Activated CD4-positive, alpha-beta memory T cell treated with anti-CD3 and anti-CD28 coated beads for 36 hours (primary cell): Measurements from ENCODE around the gene HINT3. TPM values are rescaled to one million over a fixed set of nuclear protein-coding genes. Genes with fewer than 3 reads are reported as not detected.
"Not testable (repeated sequence)": the region's sequence is repeated elsewhere in the genome, so short reads cannot be mapped to it uniquely, and the experiment has no call there.

ENCODE experiments used
- CTCF ChIA-PET: fragments of 350-600 bp; sonication (Branson Sonifier 250); formaldehyde crosslinking; loops from one replicate; lab custom pipeline; 2021; ENCODE audit warnings: antibody characterized with exemption, inconsistent platforms; lab: Charles Lee
- POLR2A ChIA-PET: fragments of 350-600 bp; sonication (Branson Sonifier 250); formaldehyde crosslinking; loops from one replicate; lab custom pipeline; 2021; ENCODE audit warnings: antibody characterized with exemption; lab: Charles Lee
- DNase-seq: peaks from one replicate; pipeline ENCODE4 v3.0.0-alpha.2; 2020
- H3K27ac Mint-ChIP-seq: one replicate; pipeline ENCODE4 v1.8.0; 2021; ENCODE audit warnings: mixed read lengths
- H3K27me3 Mint-ChIP-seq: one replicate; pipeline ENCODE4 v1.8.0; 2021; ENCODE audit warnings: mixed read lengths
- H3K36me3 Mint-ChIP-seq: one replicate; pipeline ENCODE4 v1.8.0; 2021; ENCODE audit warnings: mixed read lengths
- H3K4me1 Mint-ChIP-seq: one replicate; pipeline ENCODE4 v1.8.0; 2021; ENCODE audit warnings: low read depth, mixed read lengths
- H3K4me3 Mint-ChIP-seq: one replicate; pipeline ENCODE4 v1.8.0; 2021; ENCODE audit warnings: mild to moderate bottlenecking, mixed read lengths
- H3K9me3 Mint-ChIP-seq: one replicate; pipeline ENCODE4 v1.8.0; 2021; ENCODE audit warnings: mixed read lengths
- intact Hi-C: fragments of 100-400 bp; cut with micrococcal nuclease; formaldehyde crosslinking; loops from one replicate; pipeline ENCODE4 v1.15.1; 2023
- total RNA-seq, 2 experiments: library from RNA; stranded (reverse); gene quantifications; one replicate each; pipeline ENCODE4 v1.2.3, GENCODE V29; 2021

The HINT3 gene
- total RNA-seq, 2 experiments from 2014 or later, result 9.6 to 9.8 TPM

- no peak overlapping the region for H3K4me3 Mint-ChIP-seq
- H3K4me1 Mint-ChIP-seq, result peaks cover 38% of the 10 kb centered on the region
- no peaks in the 10 kb centered on the region for H3K27me3 Mint-ChIP-seq
- CTCF ChIA-PET, result interaction anchor here (2.2 to 2.7 kb wide), 2 partner anchors 17 to 33 kb away, joined by 9 to 10 read pairs; partner anchors contain the start of gene HINT3
- peaks cover 48% of the 10 kb centered on the region for H3K36me3 Mint-ChIP-seq
- POLR2A ChIA-PET, result no interaction called here
- no peaks in the 10 kb centered on the region for H3K9me3 Mint-ChIP-seq
- intact Hi-C loops, result no loop called here
- DNase-seq, result no peak
- H3K27ac Mint-ChIP-seq, result peak overlapping the region; percentile 32
Observed at GRCh38 chr6:125923366-125923877, 33.1 kb upstream of the HINT3 start.

GRCh38 chr6:125924169-125924568, 32.4 kb upstream of the HINT3 start:
- Mint-ChIP-seq H3K27me3 (no peaks in the 10 kb centered on the region), H3K9me3 (no peaks in the 10 kb centered on the region), H3K4me1 (peaks cover 30% of the 10 kb centered on the region), H3K27ac (no peak overlapping the region), H3K4me3 (no peak overlapping the region), H3K36me3 (peaks cover 50% of the 10 kb centered on the region)
- CTCF ChIA-PET, result interaction anchor here (2.7 kb wide), 1 partner anchor 18 kb away, joined by 9 read pairs; no protein-coding TSS in a partner anchor
- no peak for DNase-seq
- POLR2A ChIA-PET, result no interaction called here
- intact Hi-C loops, result loop anchor here (1.0 kb wide), 1 partner anchor 8 kb away; no protein-coding TSS in a partner anchor

GRCh38 chr6:125924697-125925358, 31.7 kb upstream of the HINT3 start:
- no peaks in the 10 kb centered on the region for H3K9me3 Mint-ChIP-seq
- no peak for DNase-seq
- H3K27ac Mint-ChIP-seq, result no peak overlapping the region
- POLR2A ChIA-PET, result no interaction called here
- CTCF ChIA-PET, result interaction anchor here (2.7 kb wide), 1 partner anchor 19 kb away, joined by 9 read pairs; no protein-coding TSS in a partner anchor
- intact Hi-C loops, result loop anchor here (1.0 kb wide), 1 partner anchor 7 kb away; no protein-coding TSS in a partner anchor
- H3K4me1 Mint-ChIP-seq, result peaks cover 27% of the 10 kb centered on the region
- peaks cover 46% of the 10 kb centered on the region for H3K36me3 Mint-ChIP-seq
- no peaks in the 10 kb centered on the region for H3K27me3 Mint-ChIP-seq
- no peak overlapping the region for H3K4me3 Mint-ChIP-seq

- CTCF ChIA-PET, result no interaction called here
- peaks cover 26% of the 10 kb centered on the region for H3K4me1 Mint-ChIP-seq
- no peak overlapping the region for H3K4me3 Mint-ChIP-seq
- H3K9me3 Mint-ChIP-seq, result peaks cover 2% of the 10 kb centered on the region
- peaks cover 51% of the 10 kb centered on the region for H3K36me3 Mint-ChIP-seq
- no peaks in the 10 kb centered on the region for H3K27me3 Mint-ChIP-seq
- no peak for DNase-seq
- H3K27ac Mint-ChIP-seq, result no peak overlapping the region
- POLR2A ChIA-PET, result no interaction called here
- intact Hi-C loops, result no loop called here
Observed at GRCh38 chr6:125926711-125927110, 29.9 kb upstream of the HINT3 start.

GRCh38 chr6:125927761-125928160, 28.8 kb upstream of the HINT3 start:
- peaks cover 48% of the 10 kb centered on the region for H3K36me3 Mint-ChIP-seq
- intact Hi-C loops, result no loop called here

GRCh38 chr6:125930765-125931418, 25.7 kb upstream of the HINT3 start:
- Mint-ChIP-seq H3K27me3 (no peaks in the 10 kb centered on the region), H3K9me3 (peaks cover 9% of the 10 kb centered on the region), H3K4me3 (no peak overlapping the region), H3K4me1 (peaks cover 23% of the 10 kb centered on the region), H3K36me3 (peaks cover 37% of the 10 kb centered on the region), H3K27ac (peak overlapping the region; percentile 11)
- POLR2A ChIA-PET, result no interaction called here
- CTCF ChIA-PET, result interaction anchor here (1.4 kb wide), 1 partner anchor 25 kb away, joined by 4 read pairs; the partner anchor contains the start of gene HINT3
- DNase-seq, result no peak
- intact Hi-C loops, result no loop called here

More at GRCh38 chr6:125927761-125928160, 28.8 kb upstream of the HINT3 start:
- Mint-ChIP-seq H3K27ac (no peak overlapping the region), H3K9me3 (peaks cover 4% of the 10 kb centered on the region), H3K4me1 (peaks cover 34% of the 10 kb centered on the region), H3K27me3 (no peaks in the 10 kb centered on the region), H3K4me3 (no peak overlapping the region)
- no peak for DNase-seq
- POLR2A ChIA-PET, result interaction anchor here (0.6 kb wide), 1 partner anchor 140 kb away, joined by 3 read pairs; no protein-coding TSS in a partner anchor
- CTCF ChIA-PET, result interaction anchor here (0.7 kb wide), 1 partner anchor 29 kb away, joined by 4 read pairs; the partner anchor contains the start of gene HINT3

- H3K4me3 Mint-ChIP-seq, result no peak overlapping the region
- intact Hi-C loops, result loop anchor here (1.0 kb wide), 1 partner anchor 8 kb away; no protein-coding TSS in a partner anchor
- peaks cover 37% of the 10 kb centered on the region for H3K36me3 Mint-ChIP-seq
- no peak for DNase-seq
- peak overlapping the region; percentile 51 for H3K27ac Mint-ChIP-seq
- ChIA-PET CTCF (interaction anchor here (0.7 to 3.8 kb wide), 3 partner anchors 25 to 139 kb away, joined by 3 to 22 read pairs (median 3); partner anchors contain the start of gene HINT3), POLR2A (no interaction called here)
- peaks cover 15% of the 10 kb centered on the region for H3K4me1 Mint-ChIP-seq
- H3K9me3 Mint-ChIP-seq, result peaks cover 9% of the 10 kb centered on the region
- H3K27me3 Mint-ChIP-seq, result no peaks in the 10 kb centered on the region
Observed at GRCh38 chr6:125931733-125932450, 24.7 kb upstream of the HINT3 start.

- H3K27me3 Mint-ChIP-seq, result no peaks in the 10 kb centered on the region
- peaks cover 35% of the 10 kb centered on the region for H3K36me3 Mint-ChIP-seq
- CTCF ChIA-PET, result interaction anchor here (0.7 to 3.8 kb wide), 3 partner anchors 24 to 139 kb away, joined by 3 to 22 read pairs (median 3); partner anchors contain the start of gene HINT3
- POLR2A ChIA-PET, result no interaction called here
- peaks cover 15% of the 10 kb centered on the region for H3K4me1 Mint-ChIP-seq
- DNase-seq, result no peak
- no peak overlapping the region for H3K4me3 Mint-ChIP-seq
- peaks cover 9% of the 10 kb centered on the region for H3K9me3 Mint-ChIP-seq
- H3K27ac Mint-ChIP-seq, result peak overlapping the region; percentile 51
- intact Hi-C loops, result loop anchor here (1.0 kb wide), 1 partner anchor 8 kb away; no protein-coding TSS in a partner anchor
Observed at GRCh38 chr6:125932451-125932795, 24.1 kb upstream of the HINT3 start.

GRCh38 chr6:125935520-125935919, 21.1 kb upstream of the HINT3 start:
- CTCF ChIA-PET, result interaction anchor here (3.8 kb wide), 1 partner anchor 21 kb away, joined by 22 read pairs; the partner anchor contains the start of gene HINT3
- H3K27me3 Mint-ChIP-seq, POLR2A ChIA-PET, intact Hi-C loops, H3K4me3 Mint-ChIP-seq, H3K9me3 Mint-ChIP-seq, H3K27ac Mint-ChIP-seq, DNase-seq: not testable (repeated sequence)
- Mint-ChIP-seq H3K36me3 (peaks cover 17% of the 10 kb centered on the region), H3K4me1 (peaks cover 26% of the 10 kb centered on the region)

- intact Hi-C loops, result loop anchor here (1.0 kb wide), 1 partner anchor 20 kb away; no protein-coding TSS in a partner anchor
- peaks cover 6% of the 10 kb centered on the region for H3K9me3 Mint-ChIP-seq
- ChIA-PET CTCF (interaction anchor here (2.1 kb wide), 1 partner anchor 17 kb away, joined by 8 read pairs; the partner anchor contains the start of gene HINT3), POLR2A (no interaction called here)
- H3K27ac Mint-ChIP-seq, result no peak overlapping the region
- no peaks in the 10 kb centered on the region for H3K36me3 Mint-ChIP-seq
- no peak overlapping the region for H3K4me3 Mint-ChIP-seq
- H3K4me1 Mint-ChIP-seq, result peaks cover 18% of the 10 kb centered on the region
- peaks cover 3% of the 10 kb centered on the region for H3K27me3 Mint-ChIP-seq
- no peak for DNase-seq
Observed at GRCh38 chr6:125939026-125939425, 17.5 kb upstream of the HINT3 start.

- H3K4me3 Mint-ChIP-seq, result no peak overlapping the region
- intact Hi-C loops, result loop anchor here (1.0 kb wide), 1 partner anchor 20 kb away; no protein-coding TSS in a partner anchor
Observed at GRCh38 chr6:125939791-125940190, 16.8 kb upstream of the HINT3 start.

More at GRCh38 chr6:125939791-125940190, 16.8 kb upstream of the HINT3 start:
- Mint-ChIP-seq H3K4me1 (peaks cover 21% of the 10 kb centered on the region), H3K9me3 (peaks cover 6% of the 10 kb centered on the region), H3K27ac (no peak overlapping the region), H3K36me3 (no peaks in the 10 kb centered on the region), H3K27me3 (peaks cover 3% of the 10 kb centered on the region)
- POLR2A ChIA-PET, result interaction anchor here (0.8 kb wide), 1 partner anchor 12 kb away, joined by 4 read pairs; no protein-coding TSS in a partner anchor
- no peak for DNase-seq
- CTCF ChIA-PET, result interaction anchor here (1.6 to 2.1 kb wide), 2 partner anchors 17 to 18 kb away, joined by 6 to 8 read pairs; partner anchors contain the start of gene HINT3
